ENCODE data around the gene PCSK6. TPM values are rescaled to one million over a fixed set of nuclear protein-coding genes. Genes with fewer than 3 reads are reported as not detected.

Gene PCSK6
- total RNA-seq, 4 donors from 2014 or later: 4.0 to 28.6 (median 17.5) TPM

GRCh38 chr15:101452572-101452971 is 36.9 kb downstream of the PCSK6 start:
- TF ChIP-seq CTCF (IDR thresholded peaks at IDR 0.05) (no peak), POLR2A (IDR thresholded peaks at IDR 0.05) (no peak)
- WGBS, 2 donors: 77 to 84% methylated on average over 11 of the region's 11 CpGs
- no peak for DNase-seq

GRCh38 chr15:101451846-101452245 is 37.7 kb downstream of the PCSK6 start:
- intact Hi-C loops (cut with DNase I): no loop called here
- WGBS, 2 donors: 70 to 76% methylated on average over 3 of the region's 3 CpGs

More at GRCh38 chr15:101452572-101452971, 36.9 kb downstream of the PCSK6 start:
- Histone ChIP-seq H3K4me3 (replicated peaks in 1 of 3) (no peak overlapping the region), H3K9me3 (no peaks in the 10 kb centered on the region), H3K4me1 (peaks cover 0 to 6% of the 10 kb centered on the region in 2 donors), H3K27me3 (no peaks in the 10 kb centered on the region), H3K27ac (no peak overlapping the region), H3K36me3 (no peaks in the 10 kb centered on the region)
- intact Hi-C loops (cut with DNase I): no loop called here

GRCh38 chr15:101451266-101451799 is 38.2 kb downstream of the PCSK6 start:
- Histone ChIP-seq H3K36me3 (no peaks in the 10 kb centered on the region), H3K4me3 (replicated peaks in 1 of 3) (no peak overlapping the region), H3K27me3 (no peaks in the 10 kb centered on the region), H3K9me3 (no peaks in the 10 kb centered on the region), H3K27ac (no peak overlapping the region), H3K4me1 (peaks cover 0 to 6% of the 10 kb centered on the region in 2 donors)
- intact Hi-C loops (cut with DNase I): no loop called here
- DNase-seq: peak in 1 of 2 donors; percentile 26
- WGBS, 2 donors: 72 to 73% methylated on average over 19 of the region's 19 CpGs
- TF ChIP-seq CTCF (IDR thresholded peaks at IDR 0.05) (no peak), POLR2A (IDR thresholded peaks at IDR 0.05) (no peak)

More at GRCh38 chr15:101451846-101452245, 37.7 kb downstream of the PCSK6 start:
- TF ChIP-seq CTCF (IDR thresholded peaks at IDR 0.05): no peak
- no peak for TF ChIP-seq POLR2A (IDR thresholded peaks at IDR 0.05)
- H3K27me3 ChIP-seq: no peaks in the 10 kb centered on the region
- no peak for DNase-seq
- H3K36me3 ChIP-seq: no peaks in the 10 kb centered on the region
- H3K4me1 ChIP-seq: peaks cover 0 to 6% of the 10 kb centered on the region in 2 donors
- no peak overlapping the region for H3K27ac ChIP-seq
- no peak overlapping the region for H3K4me3 ChIP-seq (replicated peaks in 1 of 3)
- H3K9me3 ChIP-seq: no peaks in the 10 kb centered on the region

- no peak for DNase-seq
- WGBS, 2 donors: 82 to 83% methylated on average over 14 to 18 of the region's 18 CpGs
- Histone ChIP-seq H3K4me3 (replicated peaks in 1 of 3) (no peak overlapping the region), H3K4me1 (peaks cover 0 to 6% of the 10 kb centered on the region in 2 donors), H3K36me3 (no peaks in the 10 kb centered on the region), H3K27ac (no peak overlapping the region), H3K9me3 (no peaks in the 10 kb centered on the region), H3K27me3 (no peaks in the 10 kb centered on the region)
- TF ChIP-seq POLR2A (IDR thresholded peaks at IDR 0.05) (no peak), CTCF (IDR thresholded peaks at IDR 0.05) (no peak)
- intact Hi-C loops (cut with DNase I): no loop called here
Observed at GRCh38 chr15:101450403-101451265, 38.9 kb downstream of the PCSK6 start.
